Stimulated activated CD4-positive, alpha-beta T cell treated with anti-CD3 and anti-CD28 coated beads, Interleukin-15, amount 100 ng/mL, for 24 hours (primary cell): ENCODE data around the gene HIVEP1.

Experiments used
- DNase-seq: peaks from one replicate; pipeline ENCODE4 v3.0.0-alpha.2; 2020

Gene HIVEP1

GRCh38 chr6:12051861-12052368 is 39.8 kb downstream of the HIVEP1 start:
- peak; percentile 61 for DNase-seq

DNA sequence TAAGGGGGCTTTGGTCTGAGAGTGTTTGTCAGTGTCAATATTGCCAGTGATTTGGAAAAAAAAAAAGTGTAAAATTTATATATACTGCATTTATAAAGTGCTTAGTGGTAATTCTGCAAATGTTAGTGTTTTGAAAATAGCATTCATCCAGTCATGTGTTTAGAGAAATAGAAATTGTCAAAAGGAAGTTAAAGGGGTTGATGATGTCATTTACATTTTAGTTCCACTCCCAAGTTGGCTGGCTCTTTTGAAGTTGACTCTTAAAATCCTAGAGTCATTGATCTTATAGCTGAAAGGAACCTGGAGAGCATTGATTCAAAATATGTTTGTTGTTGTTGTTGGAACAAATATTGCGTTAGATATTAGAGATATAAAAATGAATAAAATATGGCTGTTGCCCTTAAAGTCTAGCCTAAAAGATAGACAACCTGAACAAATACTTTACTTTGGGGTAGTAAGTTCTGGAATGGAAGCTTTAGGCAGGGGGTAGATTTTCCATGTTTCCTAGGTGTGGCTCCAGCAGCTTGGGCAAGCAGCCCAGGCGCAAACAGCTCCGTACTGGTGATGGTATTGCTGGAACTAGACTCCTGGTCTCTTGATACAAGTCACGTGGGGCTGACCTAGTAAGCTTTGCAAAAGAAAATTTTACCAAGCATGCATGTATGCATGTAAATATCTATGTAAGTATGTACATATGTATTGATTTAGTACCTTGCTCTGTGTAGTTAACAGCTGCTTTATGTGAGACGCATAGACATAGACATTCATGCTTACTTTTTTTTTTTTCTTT is 46.3 kb downstream of the HIVEP1 start:
- DNase-seq, result no peak

GRCh38 chr6:12060780-12061609 is 48.9 kb downstream of the HIVEP1 start:
- peak; percentile 80 for DNase-seq

DNA sequence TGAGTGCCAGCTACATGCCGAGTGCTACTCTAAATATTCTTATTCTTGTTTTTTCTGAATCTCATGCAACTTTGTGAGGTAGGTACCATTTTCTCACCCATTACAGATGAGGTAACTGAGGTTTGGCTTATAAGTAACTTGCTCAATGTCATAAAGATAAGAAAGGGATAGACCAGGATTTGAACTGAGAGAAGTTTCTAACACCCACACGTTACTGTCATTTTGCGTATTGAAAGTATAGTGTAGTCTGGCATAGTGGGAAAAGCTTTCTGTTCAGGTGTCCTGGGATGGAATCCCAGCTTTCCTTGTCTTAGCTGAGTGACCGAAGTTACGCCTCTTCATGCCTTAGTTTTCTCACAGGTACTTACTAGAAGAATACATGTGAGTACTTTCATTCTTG is 50.5 kb downstream of the HIVEP1 start:
- no peak for DNase-seq

DNA sequence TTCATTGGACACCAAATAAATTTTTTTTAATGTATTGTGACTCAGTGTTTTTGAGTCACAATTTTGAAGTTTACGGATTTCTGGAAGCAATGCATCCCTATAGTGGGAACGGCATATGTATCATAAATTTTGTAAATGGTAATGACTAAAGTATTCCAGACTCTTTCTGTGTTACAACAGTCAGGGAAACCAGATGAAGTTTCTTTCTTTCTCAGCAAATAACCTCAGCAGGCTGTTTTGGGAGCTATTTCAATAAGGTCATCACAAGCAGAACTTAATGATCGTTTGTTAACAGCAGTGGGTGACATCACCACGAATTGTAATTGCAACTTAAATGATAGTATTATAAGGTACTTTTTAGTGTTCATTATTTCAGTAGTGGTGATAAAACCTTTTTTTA is 52.0 kb downstream of the HIVEP1 start:
- no peak for DNase-seq

DNA sequence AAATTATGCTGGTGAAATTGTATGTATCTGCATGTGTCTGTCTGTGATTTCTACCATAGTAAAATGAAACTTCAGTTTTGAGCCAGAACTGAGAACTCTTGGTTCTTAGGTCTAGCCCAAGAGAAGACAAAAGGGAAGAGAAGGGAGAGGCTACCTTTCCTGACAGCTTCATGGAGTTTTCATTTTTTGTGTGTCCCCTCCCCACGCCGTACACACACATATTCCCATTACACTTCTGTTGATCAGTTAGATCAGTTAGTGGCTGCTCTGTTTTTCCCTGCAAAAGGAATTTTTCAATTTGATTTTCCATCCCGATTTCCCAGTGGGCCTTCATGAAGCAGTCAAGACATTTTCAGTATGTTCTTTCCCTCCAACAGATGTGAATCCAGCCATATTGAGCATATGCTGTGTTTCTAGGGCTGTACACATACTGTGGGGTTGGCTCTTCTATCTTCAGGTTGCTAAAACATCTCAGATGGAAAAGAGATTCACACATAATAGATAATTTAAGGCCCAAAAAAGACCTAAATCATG is 52.5 kb downstream of the HIVEP1 start:
- DNase-seq, result no peak

DNA sequence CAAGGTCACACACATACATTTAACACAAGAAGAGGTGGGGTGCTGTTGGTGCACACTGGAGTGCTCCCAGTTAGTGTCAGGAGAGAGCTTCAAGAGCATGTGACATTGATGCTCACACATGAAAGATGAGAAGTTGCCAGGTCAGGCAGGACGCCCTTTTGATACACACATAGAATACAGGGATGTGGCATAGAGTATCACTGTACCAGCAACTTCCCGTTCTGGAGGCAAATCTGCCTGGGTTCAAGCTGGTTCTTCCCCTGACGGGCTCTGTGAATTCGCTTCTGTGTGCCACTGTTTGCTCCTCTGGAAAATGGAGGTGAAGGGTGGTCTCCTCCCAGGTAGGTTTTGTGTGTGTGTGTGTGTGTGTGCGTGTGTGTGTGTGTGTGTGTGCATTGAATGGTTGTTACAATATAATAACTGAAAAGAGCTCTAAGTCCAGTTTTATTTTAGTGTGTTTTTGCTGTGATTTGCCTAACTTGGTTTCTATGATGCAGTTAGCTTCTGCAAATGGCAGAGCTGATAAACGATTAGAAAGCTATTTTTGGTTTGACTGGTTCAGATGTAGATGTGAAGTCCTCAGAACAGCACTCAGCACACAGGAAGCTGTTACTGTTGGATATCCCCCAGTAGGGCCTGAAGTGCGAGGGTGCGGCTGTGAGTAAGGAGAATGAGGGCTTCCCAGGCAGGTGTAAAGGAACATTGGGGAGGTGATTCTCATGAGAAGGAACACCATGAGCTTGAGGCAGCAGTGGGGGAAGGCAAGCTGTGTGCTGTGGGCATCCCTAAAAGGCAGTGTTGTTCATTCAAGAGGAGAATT is 53.4 kb downstream of the HIVEP1 start:
- DNase-seq, result no peak

- DNase-seq, result no peak
Observed at GRCh38 chr6:12066297-12066696, 54.2 kb downstream of the HIVEP1 start.

DNA sequence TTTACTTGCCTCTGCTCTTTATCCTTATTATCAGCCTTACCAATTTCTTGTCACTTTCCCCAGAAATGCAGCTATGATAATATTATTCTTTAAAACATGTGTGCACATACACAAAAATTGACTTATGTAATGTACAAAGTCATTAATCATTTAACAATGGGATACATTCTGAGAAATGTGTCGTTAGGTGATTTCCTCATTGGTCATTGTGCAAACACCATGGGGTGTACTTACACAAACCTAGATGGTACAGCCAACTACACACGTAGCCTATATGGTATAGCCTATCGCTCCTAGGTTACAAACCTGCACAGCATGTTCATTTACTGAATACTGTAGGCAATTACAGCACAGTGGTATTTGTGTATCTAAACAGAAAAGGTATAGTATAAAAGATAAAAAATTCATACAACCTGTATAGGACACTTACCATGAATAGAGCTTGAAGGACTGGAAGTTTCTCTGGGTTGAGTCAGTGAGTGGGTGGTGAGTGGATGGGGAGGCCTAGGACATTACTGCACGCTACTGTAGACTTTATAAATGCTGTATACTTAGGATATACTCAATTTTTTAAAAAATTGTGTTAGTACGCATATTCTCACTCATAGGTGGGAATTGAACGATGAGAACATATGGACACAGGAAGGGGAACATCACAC is 56.9 kb downstream of the HIVEP1 start:
- DNase-seq, result no peak

DNA sequence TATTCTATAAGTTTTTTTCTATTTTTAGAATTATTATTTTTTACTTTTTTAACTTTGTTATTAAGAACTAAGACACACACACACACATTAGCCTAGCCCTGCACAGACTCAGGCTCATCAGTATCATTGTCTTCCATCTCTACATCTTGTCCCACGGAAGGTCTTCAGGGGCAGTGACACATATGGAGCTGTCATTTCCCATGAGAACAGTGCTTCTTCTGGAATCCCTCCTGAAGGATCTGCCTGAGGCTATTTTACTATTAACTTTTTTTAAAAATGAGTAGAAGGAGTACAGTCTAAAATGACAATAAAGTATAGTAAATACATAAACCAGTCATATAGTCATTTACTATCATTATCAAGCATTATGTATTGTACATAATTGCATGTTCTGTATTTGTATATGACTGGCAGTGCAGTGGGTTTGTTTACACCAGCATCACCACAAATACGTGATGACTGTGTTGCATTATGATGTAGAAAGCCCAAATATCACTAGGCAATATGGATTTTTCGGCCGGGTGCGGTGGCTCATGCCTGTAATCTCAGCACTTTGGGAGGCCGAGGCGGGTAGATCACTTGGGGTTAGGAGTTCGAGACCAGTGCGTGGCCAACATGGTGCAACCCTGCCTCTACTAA is 57.9 kb downstream of the HIVEP1 start:
- DNase-seq, result no peak

DNA sequence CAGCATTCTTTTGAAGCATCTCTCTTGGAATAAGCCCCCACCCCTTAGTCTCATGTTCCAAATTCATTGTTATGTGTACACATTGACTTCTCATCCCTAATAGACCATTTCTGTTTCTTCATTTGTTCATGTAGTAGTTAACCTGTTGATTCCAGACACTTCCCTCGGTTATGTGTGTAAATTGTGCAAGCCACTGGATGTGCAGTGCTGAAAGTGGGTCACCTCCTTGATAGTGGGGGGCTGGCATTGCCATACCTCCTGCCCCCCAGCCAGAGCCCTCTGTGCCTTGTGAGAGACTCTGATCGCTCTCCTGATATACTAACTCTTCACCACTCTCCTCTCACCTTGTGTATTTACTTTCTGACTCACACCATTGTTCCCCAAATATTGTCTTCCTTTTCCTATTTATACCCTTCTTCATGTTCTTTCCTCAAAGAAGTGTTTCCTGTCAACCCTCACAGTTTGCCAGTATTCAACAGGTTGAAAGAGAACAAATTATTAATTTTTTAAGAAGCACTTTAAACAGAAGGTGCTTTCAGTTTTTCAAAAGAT is 59.0 kb downstream of the HIVEP1 start:
- DNase-seq, result no peak

GRCh38 chr6:12075067-12075563 is 63.0 kb downstream of the HIVEP1 start:
- DNase-seq, result no peak

GRCh38 chr6:12077021-12077710 is 65.1 kb downstream of the HIVEP1 start:
- no peak for DNase-seq

DNA sequence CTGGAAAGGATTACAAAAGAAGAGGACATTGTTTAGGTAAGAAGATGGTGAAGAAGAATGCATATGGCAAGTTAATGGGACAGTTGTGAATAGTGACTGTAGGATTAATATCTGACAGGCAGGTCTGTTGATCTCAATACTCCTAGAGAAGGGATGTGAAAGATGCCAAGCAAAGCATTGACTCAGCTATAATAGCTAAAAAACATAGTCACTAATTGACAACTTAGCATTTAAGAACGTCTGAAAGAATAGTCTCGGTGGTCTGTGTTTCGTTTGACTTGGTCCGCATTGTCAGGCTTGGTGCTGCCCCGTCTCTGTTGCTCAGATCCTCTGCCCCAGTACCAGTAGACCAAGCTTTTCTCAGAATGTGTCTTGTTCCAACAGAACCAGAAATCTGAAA is 65.9 kb downstream of the HIVEP1 start:
- no peak for DNase-seq

DNA sequence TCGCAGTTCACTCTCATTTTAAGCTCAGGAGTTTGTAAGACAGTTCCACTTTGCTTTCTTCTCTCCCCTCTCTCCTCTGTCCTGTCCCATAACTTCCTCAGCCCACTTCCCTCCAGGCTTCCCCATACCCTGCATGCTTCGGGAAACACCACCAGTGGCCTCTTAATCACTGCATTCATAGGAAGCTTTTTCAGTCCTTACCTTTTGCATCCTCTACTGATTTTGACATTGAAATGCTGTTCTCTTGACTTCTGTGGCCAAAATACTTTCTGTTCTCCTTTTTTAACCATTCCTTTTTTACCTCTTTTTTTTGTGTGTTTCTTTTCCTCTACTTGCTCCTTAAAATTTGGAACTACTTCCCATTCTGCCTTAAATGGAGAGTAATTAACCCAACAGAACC is 69.7 kb downstream of the HIVEP1 start:
- no peak for DNase-seq

- DNase-seq, result no peak
Observed at GRCh38 chr6:12082368-12082767, 70.3 kb downstream of the HIVEP1 start.

DNA sequence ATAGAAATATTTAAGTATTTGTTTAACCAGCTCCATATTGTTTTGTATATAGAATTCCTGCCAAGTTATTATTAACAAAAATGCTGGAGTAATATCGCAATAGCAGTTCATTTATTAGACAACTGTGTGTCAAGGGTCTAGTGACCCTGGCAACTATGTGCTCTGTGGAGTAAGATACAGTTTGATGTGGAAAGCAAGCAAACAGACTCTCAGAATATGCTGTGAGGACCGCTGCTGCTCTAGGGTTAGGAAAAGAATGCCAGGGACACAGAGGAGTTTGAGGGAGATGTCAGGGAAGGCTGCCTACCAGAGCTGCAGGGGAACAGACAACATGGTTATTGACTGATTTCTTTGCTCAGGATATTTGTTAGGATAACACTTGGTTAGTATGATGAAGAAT is 71.2 kb downstream of the HIVEP1 start:
- no peak for DNase-seq

DNA sequence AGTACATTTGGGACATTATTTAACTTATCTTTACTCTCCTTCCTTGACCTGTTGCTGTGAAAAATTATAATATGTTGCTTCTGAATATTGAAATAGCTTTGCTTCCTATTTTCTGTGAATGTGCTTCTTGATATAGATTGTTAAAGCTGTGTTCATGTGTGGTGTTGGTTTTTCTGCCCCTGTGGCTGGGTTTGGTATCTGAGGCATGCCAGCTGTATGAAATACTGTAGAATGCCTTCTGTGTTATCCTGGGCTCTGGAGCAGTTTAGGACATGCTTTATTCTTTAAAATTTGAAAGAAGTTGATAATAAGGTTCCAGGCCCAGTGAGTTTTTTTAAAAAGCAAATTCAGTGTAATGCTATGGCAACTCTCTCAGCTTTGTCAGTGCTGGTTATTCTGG is 71.7 kb downstream of the HIVEP1 start:
- no peak for DNase-seq

DNA sequence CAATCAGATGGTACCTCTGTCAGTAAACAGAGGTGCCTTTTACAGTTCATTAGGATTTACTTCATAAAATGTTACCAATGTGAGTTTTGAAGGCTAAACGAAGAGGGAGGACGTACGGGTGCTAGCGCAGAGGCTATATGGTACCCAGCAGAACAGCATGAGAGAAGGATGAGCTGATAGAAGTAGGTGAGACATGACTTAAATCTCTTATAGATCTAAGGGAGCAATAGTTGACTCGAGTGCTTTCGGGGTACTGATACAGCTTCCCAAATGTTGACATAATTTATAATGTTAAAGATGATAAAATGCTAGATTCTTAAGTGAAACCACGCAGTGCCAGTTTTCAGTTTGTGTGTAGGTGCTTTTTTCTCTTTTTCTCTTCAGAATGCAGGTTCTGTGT is 72.6 kb downstream of the HIVEP1 start:
- no peak for DNase-seq

DNA sequence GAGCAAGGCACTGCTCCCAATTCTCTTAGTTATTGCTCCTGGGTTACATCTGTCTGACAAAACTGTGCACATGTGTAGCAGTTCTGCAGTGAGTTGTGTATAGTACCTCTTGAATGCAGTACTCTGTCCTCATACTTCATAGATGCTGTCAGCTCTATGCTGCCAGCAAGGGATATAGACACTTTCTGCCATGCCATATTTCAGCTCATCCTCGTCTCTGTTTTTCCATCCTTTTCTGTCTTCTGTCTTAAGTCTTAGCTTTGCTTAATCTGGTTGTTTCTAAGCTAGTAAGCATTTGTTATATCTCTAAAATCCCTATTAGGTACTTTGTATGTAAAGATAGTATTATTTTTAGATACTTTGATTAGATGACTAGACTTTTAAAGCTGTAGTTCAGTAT is 76.4 kb downstream of the HIVEP1 start:
- no peak for DNase-seq

GRCh38 chr6:12090714-12091113 is 78.6 kb downstream of the HIVEP1 start:
- no peak for DNase-seq
